ENCODE data around the gene MSI2.
A peak's percentile ranks its signal among the peaks of the same experiment; 100 is the strongest.
"Not testable (repeated sequence)": the region's sequence is repeated elsewhere in the genome, so short reads cannot be mapped to it uniquely, and the experiment has no call there.

Gene MSI2

DNA sequence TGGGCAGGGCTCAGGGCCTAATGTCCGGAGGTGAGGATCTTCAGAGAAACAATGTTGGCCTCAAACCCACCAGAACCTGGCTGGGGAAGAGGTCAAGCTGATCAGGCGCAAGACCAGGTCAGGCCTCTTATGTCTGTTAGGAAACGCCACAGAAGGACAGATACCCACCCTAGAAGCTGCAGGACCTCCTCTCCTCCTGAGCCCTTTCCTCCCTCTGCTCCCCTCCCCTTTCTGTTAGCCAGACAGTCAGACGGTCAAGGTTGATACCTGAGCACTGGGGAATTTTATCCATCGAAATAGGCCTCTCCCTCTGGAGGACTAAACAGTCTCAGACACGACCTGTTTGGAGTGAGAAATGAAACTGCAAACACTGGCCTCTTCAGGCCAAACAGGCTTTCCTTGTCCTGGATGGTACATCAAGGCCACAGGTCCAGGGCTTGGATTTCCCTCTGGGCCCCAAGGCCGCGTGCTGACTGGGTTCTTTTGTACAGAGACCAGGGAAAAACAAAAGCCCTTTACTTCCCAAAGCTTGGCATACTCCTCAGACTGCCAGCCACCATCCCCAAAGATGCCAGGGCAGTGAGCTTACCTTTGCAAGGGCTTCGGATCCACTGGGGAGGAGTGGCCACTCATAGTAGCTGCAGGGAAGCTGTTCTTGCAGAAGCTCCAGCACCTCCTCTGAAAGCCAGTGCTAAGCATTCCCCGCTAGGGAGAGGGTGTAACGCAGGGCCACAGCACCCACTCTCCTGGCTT lies 353.0 kb downstream of the MSI2 start:
- DNase-seq, result no peak

DNA sequence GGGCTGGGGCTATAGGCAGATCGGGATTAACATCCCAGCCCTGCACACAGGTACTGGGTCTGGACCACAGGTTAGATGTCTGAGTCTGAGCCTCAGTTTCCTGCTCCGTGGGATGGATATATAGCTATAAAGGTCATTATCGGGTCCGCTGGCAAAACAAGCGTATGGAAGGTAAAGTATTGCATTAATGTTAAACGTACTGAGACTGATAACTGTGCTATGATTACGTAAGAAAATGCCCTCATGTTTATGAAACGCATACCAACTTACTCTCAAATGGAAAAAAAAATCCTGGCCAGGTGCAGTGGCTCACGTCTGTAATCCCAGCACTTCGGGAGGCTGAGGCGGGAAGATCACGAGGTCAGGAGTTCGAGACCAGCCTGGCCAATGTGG lies 353.6 kb downstream of the MSI2 start:
- DNase-seq, result no peak

GRCh38 chr17:57612202-57613071 lies 356.1 kb downstream of the MSI2 start:
- peak; percentile 97 for DNase-seq

DNA sequence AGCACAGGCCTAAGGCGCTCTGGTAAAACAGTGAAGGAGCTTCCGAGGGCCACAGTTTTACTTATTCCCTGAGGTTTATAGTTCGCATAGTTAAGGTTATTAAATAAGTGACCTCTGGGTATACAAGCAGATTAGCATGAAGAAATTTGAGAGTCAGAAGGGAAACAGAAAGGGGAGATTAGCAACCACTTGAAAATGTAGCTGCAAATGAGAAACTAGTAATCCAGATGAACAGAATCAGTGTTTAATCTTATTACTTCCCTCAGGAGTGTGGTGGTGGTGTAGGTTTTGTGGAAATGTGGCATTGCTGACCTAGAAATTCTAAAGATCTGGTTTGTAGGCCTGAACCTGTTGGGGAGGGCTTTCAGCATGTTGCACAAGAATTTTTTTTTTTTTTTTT lies 358.4 kb downstream of the MSI2 start:
- no peak for DNase-seq

DNA sequence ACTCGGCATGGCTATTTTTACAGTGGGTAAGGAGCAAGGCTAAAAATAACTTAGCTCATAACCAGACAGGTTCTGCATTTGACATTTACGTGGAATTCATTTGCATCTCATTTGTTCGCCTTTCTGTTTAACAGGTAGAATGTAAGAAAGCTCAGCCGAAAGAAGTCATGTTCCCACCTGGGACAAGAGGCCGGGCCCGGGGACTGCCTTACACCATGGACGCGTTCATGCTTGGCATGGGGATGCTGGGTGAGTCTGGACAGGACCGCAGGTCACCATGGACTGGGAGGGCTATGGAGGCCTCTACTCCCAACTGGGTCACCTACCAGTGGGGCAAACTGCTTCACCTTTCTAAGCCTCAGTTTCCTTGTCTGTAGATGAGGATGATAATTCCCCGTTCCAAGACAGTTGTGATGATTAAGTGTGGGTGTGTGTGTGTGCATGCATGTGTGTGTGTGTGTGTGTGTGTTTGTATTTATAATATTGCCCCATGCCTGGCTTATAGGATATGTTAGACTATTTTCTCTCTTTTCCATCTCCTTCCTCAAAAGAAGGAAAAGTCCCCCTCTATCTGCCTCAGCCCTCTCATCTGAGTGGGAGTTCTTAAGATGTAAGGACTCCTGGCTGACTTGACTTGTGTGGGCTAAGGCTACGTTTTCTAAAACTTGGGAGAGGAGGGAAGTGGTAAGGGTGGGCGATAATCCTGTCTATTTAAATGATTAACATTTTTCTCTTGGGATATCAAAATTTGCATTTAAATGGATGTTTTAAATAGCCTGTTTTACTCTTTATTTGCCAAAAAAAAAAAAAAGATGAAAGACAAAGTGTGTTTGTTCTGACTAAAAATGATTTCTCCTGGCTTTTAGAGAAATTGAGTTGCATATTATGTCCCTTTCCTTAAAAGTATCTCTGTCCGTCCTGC lies 359.8 kb downstream of the MSI2 start:
- DNase-seq, result no peak

DNA sequence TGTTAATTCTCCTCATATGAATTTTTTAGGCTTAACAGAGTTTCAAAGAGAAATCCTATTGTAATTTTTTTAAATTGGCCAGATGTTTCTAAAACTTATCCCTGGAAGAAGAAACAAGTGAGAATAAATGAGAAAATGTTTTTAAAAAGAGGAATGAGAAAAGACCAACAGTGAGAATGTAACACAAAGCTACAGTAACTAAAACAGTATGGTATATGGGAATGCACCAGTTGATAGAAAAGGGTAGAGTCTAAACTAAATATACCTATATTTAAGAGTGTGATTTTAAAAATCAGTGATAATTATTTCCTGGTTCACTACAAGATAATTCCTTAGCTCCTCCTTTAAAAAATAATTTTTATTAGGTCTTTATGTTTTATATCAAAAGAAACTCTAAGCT lies 360.9 kb downstream of the MSI2 start:
- DNase-seq, result no peak

GRCh38 chr17:57619061-57619937 lies 363.0 kb downstream of the MSI2 start:
- no peak for DNase-seq

DNA sequence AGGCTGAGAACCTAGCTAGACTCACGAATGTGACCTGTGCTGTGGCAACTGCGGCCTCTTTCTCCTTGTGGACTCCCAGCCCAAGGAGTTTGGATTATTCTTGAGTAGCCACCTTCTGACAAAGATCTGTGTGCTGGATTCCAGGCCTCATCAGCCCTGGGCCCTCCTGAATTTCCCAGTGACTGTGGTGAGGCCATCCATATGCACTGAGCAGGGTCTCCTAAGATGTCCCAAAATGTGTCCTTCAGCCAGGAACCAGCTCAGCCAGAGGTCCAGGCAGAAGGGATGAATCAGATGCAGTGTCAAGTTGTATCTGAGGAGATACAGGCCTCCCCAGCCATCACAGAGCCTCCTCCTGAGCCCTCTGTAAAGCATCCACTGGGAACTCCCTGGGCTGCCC lies 364.3 kb downstream of the MSI2 start:
- no peak for DNase-seq

DNA sequence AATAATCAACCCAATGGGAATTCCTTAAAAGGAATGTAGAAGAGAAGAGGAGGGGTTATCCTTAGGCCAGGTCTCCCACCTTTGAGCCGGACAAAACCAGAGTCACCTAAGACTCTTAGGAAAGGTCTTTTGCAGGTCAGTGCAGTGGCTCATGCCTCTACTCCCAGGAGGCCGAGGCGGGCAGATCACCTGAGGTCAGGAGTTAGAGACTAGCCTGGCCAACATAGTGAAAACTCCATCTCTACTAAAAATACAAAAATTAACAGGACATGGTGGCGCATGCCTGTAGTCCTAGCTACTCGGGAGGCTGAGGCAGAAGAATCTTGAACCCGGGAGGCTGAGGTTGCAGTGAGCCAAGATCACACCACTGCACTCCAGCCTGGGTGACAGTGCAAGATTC lies 365.5 kb downstream of the MSI2 start:
- not testable (repeated sequence) for DNase-seq

DNA sequence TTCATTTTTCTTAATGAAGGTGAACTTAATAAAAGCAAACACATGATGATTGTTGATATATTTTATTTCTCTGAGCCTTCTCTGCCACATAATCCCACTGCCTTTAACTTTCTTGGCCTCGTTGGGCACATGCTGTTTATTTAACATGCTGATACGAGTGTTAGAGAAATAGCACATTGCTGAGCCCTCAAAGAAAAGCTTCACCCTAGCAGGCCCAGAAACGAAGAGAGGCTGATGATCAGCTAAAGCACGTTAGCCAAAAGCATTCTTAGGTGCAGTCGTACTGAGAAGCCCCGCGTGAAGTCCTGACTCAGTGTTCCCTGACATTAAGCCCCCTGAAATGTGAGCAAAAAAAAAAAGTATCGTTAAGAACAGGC lies 366.0 kb downstream of the MSI2 start:
- no peak for DNase-seq

DNA sequence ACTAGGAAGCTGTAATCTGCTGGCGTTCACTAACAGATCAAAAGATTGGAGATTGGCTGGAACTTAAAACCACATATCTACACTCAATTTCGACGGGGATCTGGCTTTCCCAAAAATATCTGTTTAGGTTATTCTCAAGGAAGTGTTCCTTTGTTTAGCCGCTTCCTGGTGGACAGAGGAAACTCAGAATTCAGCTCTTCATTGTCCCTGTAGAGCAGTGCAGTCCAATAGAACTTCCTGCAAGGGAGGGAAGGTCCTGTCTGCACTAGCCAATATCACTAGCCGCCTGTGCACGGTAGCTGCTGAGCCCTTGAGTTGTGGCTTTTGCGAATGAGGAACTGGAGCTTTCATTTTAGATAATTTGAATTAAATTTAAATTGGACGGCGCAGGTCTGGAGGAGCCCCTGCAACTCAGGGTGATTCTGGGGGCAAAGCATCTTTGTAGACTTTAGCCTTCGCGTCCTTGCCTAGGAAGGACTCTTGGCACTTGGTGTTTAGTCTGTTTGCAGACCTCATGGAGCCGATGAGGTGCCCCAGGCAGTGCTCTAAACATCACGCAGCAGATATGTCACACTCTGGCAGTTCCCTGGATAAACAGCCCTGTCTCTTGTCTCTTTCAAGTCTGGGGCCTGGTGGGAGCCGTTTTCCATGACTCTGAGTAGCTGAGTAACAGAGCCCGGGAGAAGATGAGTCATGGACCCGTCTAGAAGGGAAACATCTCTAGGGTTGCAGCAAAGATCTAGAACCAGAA lies 366.5 kb downstream of the MSI2 start:
- no peak for DNase-seq

- DNase-seq, result no peak
Observed at GRCh38 chr17:57623620-57624019, 367.3 kb downstream of the MSI2 start.

DNA sequence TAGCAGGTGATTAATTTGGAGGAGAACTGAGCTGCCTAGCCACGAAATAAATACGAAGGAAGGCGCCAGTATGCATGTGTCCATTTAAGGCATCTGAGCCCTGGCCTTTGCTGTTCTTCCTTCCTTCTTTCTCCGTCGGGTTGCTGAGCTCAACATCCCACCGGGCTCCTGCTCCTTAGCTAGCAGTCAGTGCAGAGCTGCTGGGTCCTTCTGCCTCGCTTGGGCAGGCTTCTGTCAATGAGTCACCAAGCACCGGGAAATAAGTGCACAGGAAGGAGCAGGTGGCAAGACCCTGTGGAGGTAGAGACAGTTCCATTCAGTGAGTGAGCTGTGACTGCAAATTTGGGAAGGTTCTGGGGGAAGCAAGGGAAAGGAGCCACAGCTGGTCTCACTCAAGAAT lies 368.1 kb downstream of the MSI2 start:
- no peak for DNase-seq

GRCh38 chr17:57625511-57625910 lies 369.2 kb downstream of the MSI2 start:
- no peak for DNase-seq

GRCh38 chr17:57625957-57626356 lies 369.6 kb downstream of the MSI2 start:
- DNase-seq, result no peak

DNA sequence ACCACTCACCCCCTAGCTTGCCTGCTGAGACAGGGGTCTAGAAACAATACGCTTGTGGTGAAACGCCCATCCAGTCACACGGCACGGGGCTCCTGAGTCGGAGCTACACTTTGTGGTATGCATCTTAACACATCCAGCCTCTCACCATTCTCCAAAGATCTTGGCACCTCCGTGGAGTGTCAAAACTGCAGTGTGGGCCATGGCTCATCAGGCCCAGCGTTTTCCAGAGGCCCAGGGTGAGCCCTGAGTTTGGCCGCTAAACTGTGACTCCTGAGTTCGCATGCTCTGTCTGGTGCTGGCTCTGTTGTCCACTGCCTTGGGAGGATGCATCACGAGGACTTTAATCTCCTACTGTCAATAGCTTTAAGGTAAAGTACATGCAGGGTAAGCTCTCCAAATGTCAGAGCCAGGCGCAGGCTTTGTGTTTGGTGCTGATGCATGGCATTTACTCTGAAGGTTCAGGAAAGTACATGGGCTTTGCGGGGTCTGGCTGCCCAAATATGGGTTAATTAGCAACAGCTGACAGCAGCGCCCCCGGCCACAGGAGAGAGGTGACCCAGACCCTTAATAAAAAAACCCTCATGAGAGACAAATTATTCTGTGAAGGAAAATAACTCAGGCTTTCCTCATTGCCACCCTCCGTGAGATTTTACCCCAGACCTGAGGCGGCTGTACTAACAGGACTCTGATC lies 370.3 kb downstream of the MSI2 start:
- DNase-seq, result no peak

- no peak for DNase-seq
Observed at GRCh38 chr17:57627591-57627990, 371.3 kb downstream of the MSI2 start.

DNA sequence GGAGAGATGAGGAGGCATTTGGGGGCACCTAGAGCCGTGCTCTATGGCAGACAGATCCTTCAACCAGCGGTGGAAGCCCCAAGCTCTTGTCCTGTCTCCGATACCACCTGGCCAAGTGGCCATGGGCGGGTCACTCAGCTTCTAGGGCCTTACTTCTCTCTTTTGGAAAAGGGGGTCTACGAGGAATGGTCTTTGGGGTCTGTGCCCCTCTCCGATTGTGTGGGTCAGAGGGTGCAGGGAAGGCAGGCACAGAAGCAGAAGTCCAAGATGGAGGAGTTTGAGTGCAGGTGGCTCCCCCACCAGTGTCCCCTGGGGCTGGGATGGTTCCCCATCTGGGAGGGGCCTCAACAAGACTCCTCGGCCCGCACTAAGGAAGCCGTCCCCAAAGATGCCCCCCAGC lies 372.1 kb downstream of the MSI2 start:
- DNase-seq, result no peak

DNA sequence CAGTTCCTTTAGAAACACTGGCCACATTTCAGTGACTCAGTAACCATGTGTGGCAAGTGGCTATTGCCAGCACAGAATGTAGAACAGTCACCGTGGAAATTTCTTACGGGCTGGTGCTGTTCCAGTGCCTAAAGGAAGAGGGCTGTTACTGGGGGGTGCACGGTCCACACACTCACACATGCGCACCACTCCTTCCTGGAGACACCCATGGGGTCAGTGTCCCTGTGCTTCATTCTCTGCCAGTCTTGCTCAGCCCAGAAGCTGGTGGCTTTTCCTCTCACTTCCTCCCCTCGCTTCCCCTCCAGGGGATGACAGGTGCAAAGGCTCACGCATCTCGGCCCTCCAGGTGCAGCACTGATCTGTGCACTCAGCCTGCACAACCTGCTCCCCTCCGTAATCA lies 373.1 kb downstream of the MSI2 start:
- DNase-seq, result no peak

GRCh38 chr17:57629886-57630285 lies 373.6 kb downstream of the MSI2 start:
- no peak for DNase-seq

DNA sequence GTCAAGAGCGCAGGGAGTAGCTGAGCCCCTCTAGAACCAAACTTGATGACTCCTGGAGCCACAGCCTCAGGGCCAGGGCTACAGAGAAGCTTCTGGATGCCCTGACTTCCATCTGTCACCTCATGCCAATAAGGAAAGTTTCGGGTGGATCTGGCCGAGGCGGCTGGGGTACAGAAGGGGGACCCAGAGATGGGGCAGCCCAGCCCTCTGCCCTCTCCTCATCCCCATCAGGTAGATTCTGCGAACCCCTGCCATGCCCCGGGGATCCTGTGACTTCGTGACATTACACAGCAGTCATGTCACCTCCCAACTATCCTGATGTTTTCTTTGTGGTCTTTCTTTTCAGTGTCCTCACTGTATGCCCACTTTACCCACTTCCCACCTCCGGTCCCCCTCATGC lies 374.4 kb downstream of the MSI2 start:
- DNase-seq, result no peak

Data from NCI-H748 treated with DMSO at 0.1 percent for 48 hours (cell line).